Measurements from ENCODE around the gene TSPAN17. TPM values are rescaled to one million over a fixed set of nuclear protein-coding genes. Genes with fewer than 3 reads are reported as not detected.

Gene TSPAN17
- total RNA-seq, 1 donor from 2014 or later = 41.8 TPM

GRCh38 chr5:176646049-176646706, 1.1 kb upstream of the TSPAN17 start:
- Mint-ChIP-seq H3K36me3 (ENCODE audit: unreplicated experiment) (no peaks in the 10 kb centered on the region), H3K4me3 (ENCODE audit: unreplicated experiment) (peak overlapping the region; percentile 18), H3K27ac (ENCODE audit: unreplicated experiment) (peak overlapping the region; percentile 93)

GRCh38 chr5:176646707-176647029, 616 bp upstream of the TSPAN17 start:
- H3K9me3 Mint-ChIP-seq (ENCODE audit: unreplicated experiment) = no peaks in the 10 kb centered on the region

More at GRCh38 chr5:176646049-176646706, 1.1 kb upstream of the TSPAN17 start:
- H3K4me1 Mint-ChIP-seq (ENCODE audit: unreplicated experiment) = peaks cover 25% of the 10 kb centered on the region
- H3K27me3 Mint-ChIP-seq (ENCODE audit: unreplicated experiment) = no peaks in the 10 kb centered on the region
- H3K9me3 Mint-ChIP-seq (ENCODE audit: unreplicated experiment) = no peaks in the 10 kb centered on the region
- no peak for DNase-seq (ENCODE audit: extremely low spot score, unreplicated experiment)
- no peak for TF ChIP-seq CTCF (IDR thresholded peaks at IDR 0.05)

GRCh38 chr5:176647843-176648473, 674 bp downstream of the TSPAN17 start:
- DNase-seq (ENCODE audit: extremely low spot score, unreplicated experiment) = no peak
- Mint-ChIP-seq H3K36me3 (ENCODE audit: unreplicated experiment) (no peaks in the 10 kb centered on the region), H3K9me3 (ENCODE audit: unreplicated experiment) (no peaks in the 10 kb centered on the region), H3K27me3 (ENCODE audit: unreplicated experiment) (no peaks in the 10 kb centered on the region), H3K27ac (ENCODE audit: unreplicated experiment) (peak overlapping the region; percentile 38), H3K4me3 (ENCODE audit: unreplicated experiment) (peak overlapping the region; percentile 82), H3K4me1 (ENCODE audit: unreplicated experiment) (peaks cover 25% of the 10 kb centered on the region)
- TF ChIP-seq CTCF (IDR thresholded peaks at IDR 0.05) = no peak

More at GRCh38 chr5:176646707-176647029, 616 bp upstream of the TSPAN17 start:
- H3K27ac Mint-ChIP-seq (ENCODE audit: unreplicated experiment) = peak overlapping the region; percentile 93
- no peak for DNase-seq (ENCODE audit: extremely low spot score, unreplicated experiment)
- H3K36me3 Mint-ChIP-seq (ENCODE audit: unreplicated experiment) = no peaks in the 10 kb centered on the region
- no peaks in the 10 kb centered on the region for H3K27me3 Mint-ChIP-seq (ENCODE audit: unreplicated experiment)
- peaks cover 25% of the 10 kb centered on the region for H3K4me1 Mint-ChIP-seq (ENCODE audit: unreplicated experiment)
- TF ChIP-seq CTCF (IDR thresholded peaks at IDR 0.05) = no peak
- peak overlapping the region; percentile 79 for H3K4me3 Mint-ChIP-seq (ENCODE audit: unreplicated experiment)

- no peak overlapping the region for H3K27ac Mint-ChIP-seq (ENCODE audit: unreplicated experiment)
- no peaks in the 10 kb centered on the region for H3K27me3 Mint-ChIP-seq (ENCODE audit: unreplicated experiment)
- peaks cover 5% of the 10 kb centered on the region for H3K36me3 Mint-ChIP-seq (ENCODE audit: unreplicated experiment)
- H3K4me3 Mint-ChIP-seq (ENCODE audit: unreplicated experiment) = peak overlapping the region; percentile 82
- no peak for TF ChIP-seq CTCF (IDR thresholded peaks at IDR 0.05)
- no peaks in the 10 kb centered on the region for H3K9me3 Mint-ChIP-seq (ENCODE audit: unreplicated experiment)
- peaks cover 25% of the 10 kb centered on the region for H3K4me1 Mint-ChIP-seq (ENCODE audit: unreplicated experiment)
- no peak for DNase-seq (ENCODE audit: extremely low spot score, unreplicated experiment)
Observed at GRCh38 chr5:176648474-176649194, 1.4 kb downstream of the TSPAN17 start.

GRCh38 chr5:176650354-176650884, 3.1 kb downstream of the TSPAN17 start:
- DNase-seq (ENCODE audit: extremely low spot score, unreplicated experiment) = no peak

More at GRCh38 chr5:176650354-176650884, 3.1 kb downstream of the TSPAN17 start:
- Mint-ChIP-seq H3K27me3 (ENCODE audit: unreplicated experiment) (no peaks in the 10 kb centered on the region), H3K36me3 (ENCODE audit: unreplicated experiment) (peaks cover 7% of the 10 kb centered on the region), H3K27ac (ENCODE audit: unreplicated experiment) (no peak overlapping the region), H3K4me3 (ENCODE audit: unreplicated experiment) (no peak overlapping the region), H3K4me1 (ENCODE audit: unreplicated experiment) (peaks cover 25% of the 10 kb centered on the region), H3K9me3 (ENCODE audit: unreplicated experiment) (no peaks in the 10 kb centered on the region)
- TF ChIP-seq CTCF (IDR thresholded peaks at IDR 0.05) = no peak
